Upper lobe of left lung (tissue), 6 donors: ENCODE measurements around the gene CD300LF. TPM values are rescaled to one million over a fixed set of nuclear protein-coding genes. Genes with fewer than 3 reads are reported as not detected.

Experiments used
- ATAC-seq, 2 donors: fragments of 200-7000 bp; cut with Tn5 transposase; one replicate each; pipeline ENCODE4 v1.9.1; 2022; ENCODE audit warnings: mild to moderate bottlenecking in 2 of 2, moderate library complexity in 2 of 2; ENCODE audit not compliant: low FRiP score in 2 of 2
- DNase-seq, 2 donors: peaks; one replicate each; pipeline ENCODE4 v3.0.0-alpha.2; 2019 to 2020
- H3K27ac ChIP-seq, 4 donors: fragments of 200-600 bp; sonication (generic); one replicate each; pipeline ENCODE4 v1.5.1; 2016 to 2019
- H3K27me3 ChIP-seq, 4 donors: fragments of 200-600 bp; sonication (generic); one replicate each; pipeline ENCODE4 v1.5.1; 2017 to 2019
- H3K36me3 ChIP-seq, 4 donors: fragments of 200-600 bp; sonication (generic); one replicate each; pipeline ENCODE4 v1.5.1; 2016 to 2019
- H3K4me1 ChIP-seq, 4 donors: fragments of 200-600 bp; sonication (generic); one replicate each; pipeline ENCODE4 v1.5.1; 2018 to 2019
- H3K4me3 ChIP-seq, 4 donors: fragments of 200-600 bp; sonication (generic); one replicate each; pipeline ENCODE4 v1.5.1; 2017 to 2019; ENCODE audit warnings: mild to moderate bottlenecking in 2 of 4, moderate library complexity in 1 of 4
- H3K9me3 ChIP-seq, 4 donors: fragments of 200-600 bp; sonication (generic); one replicate each; pipeline ENCODE4 v1.5.1; 2018 to 2019
- EP300 ChIP-seq, 4 donors: sonication (generic); formaldehyde crosslinking; IDR thresholded peaks; one replicate each; pipeline ENCODE4 v1.5.1; 2017; ENCODE audit warnings: antibody characterized with exemption in 4 of 4, control low read depth in 2 of 4
- POLR2A ChIP-seq, 4 donors: fragments of 450-650 bp; IDR thresholded peaks; one replicate each; pipeline ENCODE4 v1.5.1; 2016 to 2017; ENCODE audit warnings: antibody characterized with exemption in 4 of 4, mild to moderate bottlenecking in 2 of 4
- POLR2AphosphoS5 ChIP-seq, 2 donors: sonication (generic); formaldehyde crosslinking; IDR thresholded peaks; one replicate each; pipeline ENCODE4 v1.5.1; 2017; ENCODE audit warnings: antibody characterized with exemption in 2 of 2
- WGBS, 2 donors: methylation state at CpG; one replicate each; pipeline ENCODE4 v1.1.5; 2017 to 2018; 5-methylcytosine and 5-hydroxymethylcytosine counted together
- total RNA-seq, 6 donors: library from RNA; depleted of rRNA in 4 of 6; stranded (reverse); fragments of >200 nt in 4 of 6; gene quantifications; one replicate each; pipeline versions ENCODE4 v1.1.0 to v1.2.1, GENCODE V29; 2016 to 2021
- TF ChIP-seq, protein P1 (sequence below), 6 experiments: fragments of 450-650 bp in 4 of 6; fragments of 200-600 bp in 2 of 6; sonication (generic) in 2 of 6; IDR thresholded peaks; one replicate each; pipeline ENCODE4 v1.5.1; 2016 to 2019; ENCODE audit warnings: antibody characterized with exemption in 6 of 6
- donor health status: DM: no; HTN: no; CAD: no; lungs with moderate emphysema.
- donor health status: DM: no; HTN: yes; CAD: no; lungs with severe emphysema.

Gene CD300LF
- total RNA-seq, 6 donors from 2014 or later, result 14.5 to 70.2 (median 33.4) TPM

DNA sequence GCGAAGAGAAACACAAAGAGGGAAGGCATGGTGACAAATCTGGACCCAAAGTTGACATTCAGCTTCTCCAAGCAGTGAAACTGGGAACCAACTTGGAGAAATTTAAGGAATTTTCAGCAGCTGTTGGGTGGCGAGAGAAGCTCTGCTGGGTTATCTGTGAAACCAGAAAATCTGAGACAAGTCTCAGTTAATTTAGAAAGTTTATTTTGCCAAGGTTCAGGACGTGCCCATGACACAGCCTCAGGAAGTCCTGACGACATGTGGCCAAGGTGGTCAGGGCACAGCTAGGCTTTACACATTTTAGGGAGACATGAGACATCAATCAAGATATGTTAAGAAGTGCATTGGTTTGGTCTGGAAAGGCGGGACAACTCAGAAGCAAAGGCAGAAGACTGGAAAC is 11.2 kb upstream of the CD300LF start:
- no peaks in the 10 kb centered on the region for H3K27me3 ChIP-seq
- H3K36me3 ChIP-seq, result no peaks in the 10 kb centered on the region
- TF ChIP-seq POLR2AphosphoS5 (IDR thresholded peaks at IDR 0.05) (no peak), EP300 (IDR thresholded peaks at IDR 0.05) (no peak), POLR2A (IDR thresholded peaks at IDR 0.05) (no peak)
- TF ChIP-seq, protein P1, sequence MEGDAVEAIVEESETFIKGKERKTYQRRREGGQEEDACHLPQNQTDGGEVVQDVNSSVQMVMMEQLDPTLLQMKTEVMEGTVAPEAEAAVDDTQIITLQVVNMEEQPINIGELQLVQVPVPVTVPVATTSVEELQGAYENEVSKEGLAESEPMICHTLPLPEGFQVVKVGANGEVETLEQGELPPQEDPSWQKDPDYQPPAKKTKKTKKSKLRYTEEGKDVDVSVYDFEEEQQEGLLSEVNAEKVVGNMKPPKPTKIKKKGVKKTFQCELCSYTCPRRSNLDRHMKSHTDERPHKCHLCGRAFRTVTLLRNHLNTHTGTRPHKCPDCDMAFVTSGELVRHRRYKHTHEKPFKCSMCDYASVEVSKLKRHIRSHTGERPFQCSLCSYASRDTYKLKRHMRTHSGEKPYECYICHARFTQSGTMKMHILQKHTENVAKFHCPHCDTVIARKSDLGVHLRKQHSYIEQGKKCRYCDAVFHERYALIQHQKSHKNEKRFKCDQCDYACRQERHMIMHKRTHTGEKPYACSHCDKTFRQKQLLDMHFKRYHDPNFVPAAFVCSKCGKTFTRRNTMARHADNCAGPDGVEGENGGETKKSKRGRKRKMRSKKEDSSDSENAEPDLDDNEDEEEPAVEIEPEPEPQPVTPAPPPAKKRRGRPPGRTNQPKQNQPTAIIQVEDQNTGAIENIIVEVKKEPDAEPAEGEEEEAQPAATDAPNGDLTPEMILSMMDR (IDR thresholded peaks at IDR 0.05), result no peak
- H3K27ac ChIP-seq, result no peak overlapping the region
- DNase-seq, result no peak
- 60 to 69% methylated on average over 5 of the region's 5 CpGs for WGBS, 2 donors
- no peak for ATAC-seq
- H3K4me1 ChIP-seq, result no peaks in the 10 kb centered on the region
- H3K4me3 ChIP-seq, result no peak overlapping the region
- no peaks in the 10 kb centered on the region for H3K9me3 ChIP-seq

DNA sequence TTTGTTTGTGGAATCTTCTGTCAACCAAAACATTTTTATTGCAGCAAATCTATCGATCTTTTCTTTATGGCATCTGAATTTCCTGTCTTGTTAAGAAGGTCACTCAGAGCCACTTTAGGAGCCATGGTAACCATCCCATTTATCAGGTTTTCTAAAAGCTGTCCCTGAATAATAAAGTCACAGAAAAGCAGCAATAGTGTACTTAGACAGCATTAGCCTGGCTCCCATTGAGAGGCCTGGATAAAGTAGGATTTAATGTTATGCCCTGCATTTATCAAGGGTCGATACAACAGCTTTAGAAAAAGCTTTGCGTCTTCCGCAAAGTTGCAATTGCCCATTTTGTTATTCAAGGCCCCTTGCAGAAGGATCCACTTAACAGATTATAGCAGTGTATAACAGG is 10.1 kb upstream of the CD300LF start:
- 89 to 92% methylated on average over 4 of the region's 4 CpGs for WGBS, 2 donors
- H3K4me3 ChIP-seq, result no peak overlapping the region
- H3K9me3 ChIP-seq, result no peaks in the 10 kb centered on the region
- no peaks in the 10 kb centered on the region for H3K4me1 ChIP-seq
- no peaks in the 10 kb centered on the region for H3K27me3 ChIP-seq
- ATAC-seq, result no peak
- no peak for DNase-seq
- no peak overlapping the region for H3K27ac ChIP-seq
- no peaks in the 10 kb centered on the region for H3K36me3 ChIP-seq
- no peak for TF ChIP-seq EP300 (IDR thresholded peaks at IDR 0.05)
- TF ChIP-seq, protein P1 (IDR thresholded peaks at IDR 0.05), result no peak
- no peak for TF ChIP-seq POLR2AphosphoS5 (IDR thresholded peaks at IDR 0.05)

DNA sequence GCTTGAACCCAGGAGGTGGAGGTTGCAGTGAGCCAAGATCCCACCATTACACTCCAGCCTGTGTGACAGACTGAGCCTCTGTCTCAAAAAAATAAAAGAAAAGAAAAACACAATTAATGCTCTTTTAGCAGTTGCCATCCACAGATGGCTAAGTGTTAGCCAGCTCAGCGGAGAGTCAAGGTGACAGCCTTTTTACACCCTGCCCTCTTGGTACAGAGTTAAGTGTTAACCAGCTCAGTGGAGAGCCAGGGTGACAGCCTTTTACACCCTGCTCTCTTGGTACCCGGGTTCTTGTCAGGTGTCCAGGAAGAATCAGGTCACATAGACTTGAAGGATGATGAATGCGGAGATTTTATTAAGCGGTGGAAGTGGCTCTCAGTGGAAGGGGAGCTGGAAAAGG is 7.8 kb upstream of the CD300LF start:
- ATAC-seq, result no peak
- Histone ChIP-seq H3K27me3 (no peaks in the 10 kb centered on the region), H3K4me3 (no peak overlapping the region), H3K9me3 (no peaks in the 10 kb centered on the region), H3K36me3 (no peaks in the 10 kb centered on the region), H3K4me1 (peaks cover 0 to 4% (median 0%) of the 10 kb centered on the region in 4 donors), H3K27ac (no peak overlapping the region)
- no peak for DNase-seq
- TF ChIP-seq, protein P1 (IDR thresholded peaks at IDR 0.05), result no peak
- TF ChIP-seq POLR2A (IDR thresholded peaks at IDR 0.05) (no peak), POLR2AphosphoS5 (IDR thresholded peaks at IDR 0.05) (no peak), EP300 (IDR thresholded peaks at IDR 0.05) (no peak)
- WGBS, 2 donors, result 77 to 84% methylated on average over 4 of the region's 4 CpGs

DNA sequence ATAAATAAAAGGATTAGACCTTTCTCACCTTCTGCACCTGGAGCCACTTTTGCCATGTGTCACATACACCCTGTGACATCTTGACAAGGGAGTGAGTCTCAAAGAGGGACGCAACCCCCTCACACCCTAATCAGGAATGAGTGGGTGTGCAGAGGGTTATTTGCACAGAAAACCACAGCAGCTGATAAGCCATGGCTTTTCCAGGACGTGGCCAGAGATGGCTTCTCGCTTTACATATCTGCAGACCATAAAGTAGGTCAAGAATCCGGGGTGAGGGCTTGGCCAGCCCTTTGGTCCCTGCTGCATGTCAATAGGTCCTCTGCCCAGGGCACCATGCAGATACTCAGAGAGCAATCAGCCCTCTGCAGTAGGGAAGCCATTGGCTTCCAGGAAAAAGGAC is 2.4 kb upstream of the CD300LF start:
- TF ChIP-seq, protein P1 (IDR thresholded peaks at IDR 0.05), result no peak
- no peak for TF ChIP-seq POLR2A (IDR thresholded peaks at IDR 0.05)
- TF ChIP-seq EP300 (IDR thresholded peaks at IDR 0.05), result peak in 3 of 4 donors; percentile 27 to 95 (median 71)
- TF ChIP-seq POLR2AphosphoS5 (IDR thresholded peaks at IDR 0.05), result peak; percentile 49 to 63
- Histone ChIP-seq H3K9me3 (no peaks in the 10 kb centered on the region), H3K36me3 (no peaks in the 10 kb centered on the region), H3K27ac (no peak overlapping the region), H3K27me3 (no peaks in the 10 kb centered on the region), H3K4me3 (no peak overlapping the region), H3K4me1 (peaks cover 0 to 28% (median 0%) of the 10 kb centered on the region in 4 donors)
- 42 to 52% methylated on average over 4 of the region's 4 CpGs for WGBS, 2 donors
- ATAC-seq (peak; percentile 13 to 93), DNase-seq (peak in 1 of 2 donors; percentile 86)

DNA sequence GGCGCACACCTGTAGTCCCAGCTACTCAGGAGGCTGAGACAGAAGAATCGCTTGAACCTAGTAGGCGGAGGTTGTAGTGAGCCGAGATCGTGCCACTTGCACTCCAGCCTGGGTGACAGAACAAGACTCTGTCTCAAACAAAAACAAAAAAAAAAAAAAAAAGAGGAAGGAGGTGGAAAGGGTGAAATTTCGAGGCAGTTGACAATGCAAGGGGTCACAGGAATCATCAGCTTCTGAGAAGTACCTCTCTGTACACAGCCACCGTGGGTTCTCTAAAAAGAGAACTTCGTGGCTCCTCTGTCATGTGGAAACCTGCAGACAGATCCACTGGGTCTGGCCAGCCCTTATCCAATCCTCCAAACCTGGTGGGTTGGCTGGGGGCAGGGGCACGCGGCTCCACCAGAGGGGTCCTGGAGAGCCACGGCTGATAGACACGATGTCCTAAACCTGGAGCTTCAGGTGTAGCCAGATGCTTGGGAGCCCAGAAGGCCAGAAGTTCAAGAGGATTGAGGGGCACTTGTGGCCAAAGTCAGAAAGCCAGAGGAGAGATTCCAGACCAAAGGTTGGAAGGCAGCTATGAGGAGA is 540 bp upstream of the CD300LF start:
- DNase-seq (no peak), ATAC-seq (peak; percentile 38 to 40)
- peaks cover 0 to 28% (median 0%) of the 10 kb centered on the region in 4 donors for H3K4me1 ChIP-seq
- peak overlapping the region; percentile 34 to 77 (median 64) for H3K27ac ChIP-seq
- H3K9me3 ChIP-seq, result no peaks in the 10 kb centered on the region
- 67 to 75% methylated on average over 12 of the region's 12 CpGs for WGBS, 2 donors
- no peaks in the 10 kb centered on the region for H3K27me3 ChIP-seq
- TF ChIP-seq POLR2AphosphoS5 (IDR thresholded peaks at IDR 0.05) (no peak), EP300 (IDR thresholded peaks at IDR 0.05) (no peak), POLR2A (IDR thresholded peaks at IDR 0.05) (no peak)
- TF ChIP-seq, protein P1 (IDR thresholded peaks at IDR 0.05), result no peak
- H3K4me3 ChIP-seq, result no peak overlapping the region
- H3K36me3 ChIP-seq, result no peaks in the 10 kb centered on the region
